ENCODE data around the gene FAM13A. TPM values are rescaled to one million over a fixed set of nuclear protein-coding genes. Genes with fewer than 3 reads are reported as not detected.

The FAM13A gene
- total and polyA plus RNA-seq, 10 of the 15 experiments (the other 5 are each of a cell fraction or from before 2014, with no cell fraction given) = 0.05 to 1.8 (median 0.27) TPM; not detected in 1

- Histone ChIP-seq H3K4me1 (ENCODE audit: control insufficient read depth, insufficient read depth, low read length) (no peaks in the 10 kb centered on the region), H3K27ac (ENCODE audit: control insufficient read depth, insufficient read depth) (no peak overlapping the region), H2AFZ (ENCODE audit: control insufficient read depth, low read depth, low read length) (no peak overlapping the region), H3K79me2 (ENCODE audit: control insufficient read depth, insufficient read depth, low read length) (no peaks in the 10 kb centered on the region), H3K9ac (ENCODE audit: control insufficient read depth, insufficient read depth, low read length) (no peak overlapping the region), H3K4me3 (no peak overlapping the region), H3K4me2 (ENCODE audit: control insufficient read depth, insufficient read depth) (no peak overlapping the region), H3K36me3 (ENCODE audit: control insufficient read depth in 2 of 2, insufficient read depth in 2 of 2, low read length in 1 of 2) (no peaks in the 10 kb centered on the region), H3K27me3 (replicated peaks in 1 of 2; ENCODE audit: control insufficient read depth in 2 of 2, insufficient read depth in 2 of 2, low read length in 1 of 2) (no peaks in the 10 kb centered on the region), H3K9me3 (replicated peaks; ENCODE audit: control insufficient read depth, insufficient read depth, low read length) (no peaks in the 10 kb centered on the region), H4K20me1 (ENCODE audit: control insufficient read depth, insufficient read depth) (no peaks in the 10 kb centered on the region)
- ChIA-PET RAD21 (ENCODE audit: unreplicated experiment) (no interaction called here), POLR2A (no interaction called here), SMC1A (ENCODE audit: uncharacterized antibody, unreplicated experiment) (no interaction called here), CTCF (no interaction called here)
- no TSS peak for BruUV-seq (replicated peaks)
- FAIRE-seq = no peak
- no peak for DNase-seq (ENCODE audit: low read depth, low spot score)
- WGBS (ENCODE audit: insufficient coverage, insufficient replicate concordance, low lambda C conversion rate, missing lambda C conversion rate) = 94% methylated on average over 3 of the region's 3 CpGs
- TF ChIP-seq ZNF687 (IDR thresholded peaks at IDR 0.05) (no peak), CREM (IDR thresholded peaks at IDR 0.05; ENCODE audit: low read depth) (no peak), ESRRA (IDR thresholded peaks at IDR 0.05; ENCODE audit: low read length) (no peak), NFYB (IDR thresholded peaks at IDR 0.05; ENCODE audit: insufficient read depth, low read depth, low read length) (no peak), PAX5 (IDR thresholded peaks at IDR 0.05; ENCODE audit: borderline replicate concordance, low read depth, low read length) (no peak), HSF1 (IDR thresholded peaks at IDR 0.05; ENCODE audit: low read depth, low read length) (no peak), MLLT1 (IDR thresholded peaks at IDR 0.05) (no peak), DPF2 (IDR thresholded peaks at IDR 0.05) (no peak), CHD2 (IDR thresholded peaks at IDR 0.05; ENCODE audit: borderline replicate concordance, low read depth, low read length) (no peak), NBN (IDR thresholded peaks at IDR 0.05) (no peak), RELA (IDR thresholded peaks at IDR 0.05; ENCODE audit: borderline replicate concordance, partially characterized antibody) (no peak), TBL1XR1 (IDR thresholded peaks at IDR 0.05; ENCODE audit: low read depth, low read length) (no peak)
- TF ChIP-seq, protein P1, sequence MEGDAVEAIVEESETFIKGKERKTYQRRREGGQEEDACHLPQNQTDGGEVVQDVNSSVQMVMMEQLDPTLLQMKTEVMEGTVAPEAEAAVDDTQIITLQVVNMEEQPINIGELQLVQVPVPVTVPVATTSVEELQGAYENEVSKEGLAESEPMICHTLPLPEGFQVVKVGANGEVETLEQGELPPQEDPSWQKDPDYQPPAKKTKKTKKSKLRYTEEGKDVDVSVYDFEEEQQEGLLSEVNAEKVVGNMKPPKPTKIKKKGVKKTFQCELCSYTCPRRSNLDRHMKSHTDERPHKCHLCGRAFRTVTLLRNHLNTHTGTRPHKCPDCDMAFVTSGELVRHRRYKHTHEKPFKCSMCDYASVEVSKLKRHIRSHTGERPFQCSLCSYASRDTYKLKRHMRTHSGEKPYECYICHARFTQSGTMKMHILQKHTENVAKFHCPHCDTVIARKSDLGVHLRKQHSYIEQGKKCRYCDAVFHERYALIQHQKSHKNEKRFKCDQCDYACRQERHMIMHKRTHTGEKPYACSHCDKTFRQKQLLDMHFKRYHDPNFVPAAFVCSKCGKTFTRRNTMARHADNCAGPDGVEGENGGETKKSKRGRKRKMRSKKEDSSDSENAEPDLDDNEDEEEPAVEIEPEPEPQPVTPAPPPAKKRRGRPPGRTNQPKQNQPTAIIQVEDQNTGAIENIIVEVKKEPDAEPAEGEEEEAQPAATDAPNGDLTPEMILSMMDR (IDR thresholded peaks at IDR 0.05 in 2 of 3, conservative IDR thresholded peaks at IDR 0.05 in 1 of 3; ENCODE audit: control insufficient read depth in 2 of 3, extremely low read depth in 1 of 3, insufficient read depth in 1 of 3, low read depth in 3 of 3, low read length in 3 of 3) = no peak
- intact Hi-C loops (cut with micrococcal nuclease; ENCODE audit: unreplicated experiment) (no loop called here), in situ Hi-C loops (cut with MboI) (no loop called here)
- no peak for ATAC-seq
Measured at GRCh38 chr4:88693792-88694191, 363.2 kb downstream of the FAM13A start.

Measured in GM12878 (cell line).